ENCODE results near the gene MRGPRD.

Gene MRGPRD

DNA sequence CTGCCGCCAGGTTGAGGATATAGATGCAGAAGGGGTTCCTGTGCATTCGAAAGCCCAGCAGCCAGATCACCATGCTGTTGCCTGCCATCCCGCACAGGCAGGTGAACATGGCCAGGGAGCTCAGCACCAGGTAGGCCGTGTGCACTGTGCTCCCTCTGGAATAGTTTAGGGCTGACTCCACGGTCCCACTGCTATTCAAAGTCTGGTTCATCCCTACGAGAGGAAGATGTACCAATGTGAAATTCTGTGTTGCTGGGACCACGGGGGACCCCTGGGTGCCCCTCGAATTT is at the start of gene MRGPRD:
MRGPRD (minus strand) TSS at position 211 of the 290 bp plus-strand sequence; CDS start at position 211, 0 bp downstream.
- no peak for DNase-seq

GRCh38 chr11:69030301-69030700 is 49.5 kb upstream of the MRGPRD start:
- DNase-seq = no peak

DNA sequence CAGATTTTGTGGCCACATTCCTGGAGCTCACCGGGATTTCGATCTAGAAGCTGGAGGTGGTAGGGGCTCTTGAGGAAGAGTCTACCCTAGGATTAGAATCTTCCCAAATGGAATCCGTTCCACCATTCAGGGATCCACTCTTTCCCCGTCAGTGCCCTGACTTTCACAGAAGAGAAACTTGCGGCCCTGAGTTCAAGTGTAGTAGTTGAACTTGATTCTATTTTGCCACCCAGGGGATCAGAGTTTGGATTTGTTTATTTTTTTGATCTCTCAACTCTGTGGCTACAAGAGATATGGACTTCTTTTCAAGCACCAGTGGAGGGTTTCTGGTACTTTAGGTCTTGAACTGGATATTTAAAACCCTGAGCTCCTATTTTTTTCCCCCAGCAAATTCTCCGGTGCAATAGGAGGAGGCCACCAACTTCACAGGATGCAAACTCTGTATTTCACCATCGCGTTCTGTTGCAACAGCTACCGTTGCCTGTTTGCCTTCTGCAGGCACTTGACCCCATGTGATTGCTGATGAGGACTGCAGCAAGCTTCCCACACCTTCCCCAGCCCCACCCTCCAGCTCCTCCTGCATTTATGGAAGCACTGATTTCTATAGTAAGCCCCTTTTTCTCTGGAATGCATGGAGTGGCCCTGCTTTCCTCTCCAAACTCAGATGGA is 47.1 kb upstream of the MRGPRD start:
- DNase-seq = no peak

DNA sequence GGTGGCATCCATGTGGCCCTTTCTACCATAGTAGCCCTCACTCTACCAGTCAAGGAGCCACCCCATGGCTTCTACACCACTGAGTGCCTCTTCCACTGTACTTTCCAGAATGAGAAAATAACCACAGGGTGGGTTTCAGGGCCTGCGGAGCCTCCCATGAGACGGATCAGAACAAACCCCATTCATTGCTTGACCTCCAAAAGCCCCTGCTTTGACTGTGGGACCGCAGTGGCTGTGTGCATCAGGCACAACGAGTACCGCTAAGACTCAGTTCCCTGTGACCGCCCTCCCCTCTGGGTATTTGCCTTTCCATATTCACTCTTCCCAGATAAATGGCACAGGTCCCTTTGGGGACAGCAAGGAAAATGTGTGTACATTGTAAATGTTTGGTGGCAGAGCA is 43.7 kb upstream of the MRGPRD start:
- DNase-seq = no peak

- no peak for DNase-seq
Observed at GRCh38 chr11:69022260-69022659, 41.5 kb upstream of the MRGPRD start.

DNA sequence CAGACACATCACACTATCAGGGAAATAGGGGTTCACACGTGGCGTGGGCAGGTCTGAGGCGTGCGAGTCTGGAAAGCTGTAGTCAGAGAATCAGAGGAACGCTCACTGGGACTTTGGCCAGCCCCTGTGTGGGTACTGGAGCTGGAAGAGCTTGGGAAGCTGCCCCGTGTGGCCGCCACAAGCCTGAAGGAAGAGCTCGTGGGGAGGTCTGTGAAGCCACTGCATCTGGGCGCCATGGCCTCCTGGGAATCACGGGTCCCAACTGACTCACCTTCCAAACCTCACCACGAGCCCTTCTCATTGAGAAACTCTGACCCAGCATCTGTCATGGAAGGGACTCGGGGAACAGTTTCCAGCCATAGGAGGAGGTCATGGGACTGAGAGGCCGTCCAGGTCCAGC is 38.1 kb upstream of the MRGPRD start:
- DNase-seq = no peak

DNA sequence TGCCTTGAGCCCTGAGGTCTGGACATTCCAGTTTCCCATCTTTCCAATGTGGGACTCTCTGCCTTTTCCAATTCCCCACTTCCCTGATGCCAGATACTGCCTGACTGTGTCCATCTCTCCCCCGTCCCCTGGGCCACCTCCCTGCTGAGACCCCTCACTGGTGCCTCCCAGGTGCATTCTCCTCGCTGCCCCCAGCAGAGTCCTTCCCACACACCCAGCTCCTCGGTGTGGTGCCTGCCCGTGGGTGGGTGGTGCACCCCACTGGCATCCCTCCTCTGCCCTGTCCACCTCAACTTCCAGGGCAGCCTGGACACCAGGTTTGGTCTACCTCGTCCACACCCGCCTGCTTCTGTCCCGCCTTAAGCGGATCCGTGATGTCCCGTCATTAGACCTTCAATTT is 37.2 kb upstream of the MRGPRD start:
- DNase-seq = no peak

DNA sequence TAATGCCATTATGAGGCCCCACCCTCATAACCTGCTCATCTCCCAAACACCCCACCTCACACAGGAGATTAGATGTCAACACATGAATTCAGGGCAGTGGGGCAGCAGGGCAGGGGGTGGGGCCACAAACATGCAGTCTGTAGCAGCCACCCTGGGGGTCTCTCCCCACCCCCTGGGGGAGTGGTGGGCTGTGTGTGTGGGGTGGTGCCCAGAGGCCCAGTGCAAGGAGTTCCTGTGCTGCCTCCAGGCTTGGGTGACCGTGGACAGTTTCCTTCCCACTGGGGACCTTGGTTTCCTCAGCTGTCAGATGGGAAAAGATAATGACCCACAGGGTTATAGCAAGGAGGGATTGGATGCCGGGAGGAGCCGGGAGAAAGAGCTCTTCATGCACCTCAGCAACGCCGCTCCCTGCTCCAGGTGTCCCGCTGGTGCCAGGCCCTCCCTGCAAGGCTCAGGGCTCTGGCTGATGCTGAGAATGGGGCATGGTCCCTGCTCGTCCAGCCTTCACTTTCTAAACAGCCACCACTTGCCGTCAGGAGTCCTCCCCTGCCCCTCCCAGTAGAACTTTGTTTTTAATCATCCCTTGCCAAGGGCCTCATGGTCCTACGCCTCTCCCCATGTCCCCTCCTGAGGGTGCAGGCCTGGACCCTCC is 34.2 kb upstream of the MRGPRD start:
- DNase-seq = no peak

GRCh38 chr11:69014084-69014851 is 33.5 kb upstream of the MRGPRD start:
- DNase-seq = no peak

DNA sequence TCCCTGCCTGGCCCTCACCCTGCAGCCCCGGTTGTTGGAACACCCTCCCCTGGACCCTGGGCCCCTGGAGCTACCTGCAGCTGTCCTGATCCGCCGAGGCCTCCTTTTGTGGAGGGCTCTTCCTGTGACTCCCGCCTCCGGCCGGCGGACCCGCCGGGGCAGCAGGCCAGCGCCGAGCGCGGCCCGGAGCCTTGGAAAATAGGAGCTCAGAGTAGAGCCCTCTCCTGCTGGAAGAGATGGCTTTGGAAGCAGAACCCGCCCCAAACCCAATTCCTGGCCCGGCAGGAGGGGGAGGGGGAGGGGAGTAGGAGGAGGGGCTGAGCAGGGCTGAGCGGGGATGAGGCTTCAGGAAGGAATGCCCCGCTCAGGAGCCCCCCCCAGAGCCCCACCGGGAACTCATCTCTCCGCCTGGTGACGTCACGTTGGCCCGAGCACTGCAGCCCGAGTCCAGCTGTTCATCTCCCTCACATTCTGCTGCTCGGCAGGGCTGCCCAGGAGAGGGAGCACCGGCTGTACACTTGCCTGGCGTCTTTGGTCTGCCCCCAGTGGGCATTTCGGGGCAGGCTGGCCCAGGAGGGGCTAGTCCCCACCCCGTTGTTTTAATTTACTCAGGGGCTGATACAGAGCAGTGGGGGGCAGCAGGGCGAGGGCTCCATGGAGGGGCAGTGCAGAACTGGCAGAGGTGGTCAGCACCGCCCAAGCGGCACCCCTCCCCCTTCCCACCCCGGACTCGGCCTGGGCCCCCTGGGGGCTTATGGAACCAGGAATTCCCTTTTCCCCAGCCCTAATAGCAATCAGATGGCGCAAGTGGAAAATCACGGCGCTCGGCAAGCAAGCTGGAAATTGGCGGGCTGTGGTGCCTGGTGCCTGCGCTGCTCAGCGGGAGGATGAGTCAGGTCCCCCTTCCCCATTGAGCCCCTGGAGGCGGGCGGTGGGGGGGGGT is 32.5 kb upstream of the MRGPRD start, which contains the start of gene MRGPRF:
MRGPRF (minus strand) TSS at position 238 of the 943 bp plus-strand sequence. CDS start 3,345 bp downstream, outside the sequence.
- peak in 1 of 6 experiments; percentile 5 for DNase-seq

- no peak for DNase-seq
Observed at GRCh38 chr11:69012092-69013008, 31.6 kb upstream of the MRGPRD start.

DNA sequence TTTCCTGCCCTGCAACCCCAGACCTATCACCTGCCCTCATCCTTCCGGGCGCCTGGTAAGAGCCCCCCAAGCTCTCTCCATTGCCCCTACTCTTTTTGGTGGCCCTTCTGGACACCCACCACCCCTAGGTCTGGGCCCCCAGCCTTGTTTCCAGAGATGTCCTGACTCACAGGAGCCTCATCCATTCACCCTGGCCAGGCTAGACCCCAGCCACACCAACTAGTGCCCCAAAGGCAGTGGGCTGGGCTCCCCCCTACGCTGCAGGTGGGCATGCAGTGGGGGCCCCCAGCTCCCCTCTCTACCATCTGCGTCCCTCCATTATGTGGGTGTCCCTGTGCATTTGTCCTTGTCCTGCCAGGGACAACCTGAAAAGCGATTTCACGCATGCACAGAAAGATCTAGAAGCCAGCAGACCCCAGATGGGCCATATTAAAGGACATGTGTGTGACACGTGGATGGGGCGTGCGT is 30.9 kb upstream of the MRGPRD start:
- DNase-seq = no peak

DNA sequence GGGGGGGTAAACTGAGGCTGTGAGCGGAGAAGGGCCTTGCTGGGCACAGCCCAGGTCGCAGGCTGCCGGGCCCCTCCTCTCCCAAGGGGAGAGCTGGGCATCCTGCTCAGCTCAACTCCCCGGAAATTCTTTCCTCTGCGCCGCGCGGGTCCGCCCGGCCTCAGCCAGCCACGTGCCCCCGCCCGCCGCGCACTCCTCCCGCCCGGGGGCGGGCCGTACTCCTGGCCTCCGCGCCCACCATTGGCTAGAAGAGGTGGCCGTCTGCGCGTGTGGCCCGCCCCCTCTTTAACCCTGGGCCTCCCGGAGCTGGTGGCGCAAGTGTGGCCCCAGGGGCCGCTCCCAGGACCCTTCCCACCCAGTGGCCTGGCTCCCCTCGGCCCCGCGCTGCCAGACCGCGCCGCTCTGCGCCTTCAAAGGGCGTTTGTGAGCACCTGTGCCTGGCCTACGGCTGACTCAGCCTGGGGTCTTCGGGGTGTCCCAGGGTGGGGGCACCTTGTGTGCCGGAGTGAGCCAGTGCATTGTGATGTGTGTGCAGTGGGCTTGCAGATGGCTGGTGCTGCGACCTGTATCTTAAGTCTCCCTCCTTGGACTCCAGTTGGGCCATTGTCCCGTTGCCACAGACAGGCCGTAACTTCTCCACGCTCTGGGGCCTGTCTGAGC is 30.3 kb upstream of the MRGPRD start:
- no peak for DNase-seq

DNA sequence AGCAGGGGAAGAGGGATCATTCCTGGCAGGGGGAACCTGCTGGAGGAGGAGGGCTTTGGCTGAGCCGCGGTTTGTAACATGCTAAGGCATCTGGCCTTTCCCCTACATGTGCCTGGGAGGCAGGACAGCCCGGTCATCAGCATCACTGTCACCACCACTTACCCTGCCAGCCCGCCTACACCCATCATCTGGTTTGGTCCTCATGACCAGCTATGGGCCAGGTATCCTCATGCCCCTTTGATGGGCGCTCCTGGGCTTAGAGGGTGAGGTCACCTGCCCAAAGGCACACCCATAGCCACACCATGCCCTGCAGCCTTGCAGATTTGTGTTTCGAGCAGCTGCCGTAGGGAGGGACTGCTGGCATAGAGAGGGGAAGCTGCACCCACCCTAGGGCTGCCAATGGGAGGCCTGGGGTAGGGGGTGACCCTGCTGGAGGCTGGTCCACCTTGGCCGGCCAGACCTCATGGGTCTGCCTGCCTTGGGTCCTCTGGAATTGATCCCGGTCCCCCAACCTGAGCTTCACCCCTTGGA is 29.6 kb upstream of the MRGPRD start:
- DNase-seq = no peak

DNA sequence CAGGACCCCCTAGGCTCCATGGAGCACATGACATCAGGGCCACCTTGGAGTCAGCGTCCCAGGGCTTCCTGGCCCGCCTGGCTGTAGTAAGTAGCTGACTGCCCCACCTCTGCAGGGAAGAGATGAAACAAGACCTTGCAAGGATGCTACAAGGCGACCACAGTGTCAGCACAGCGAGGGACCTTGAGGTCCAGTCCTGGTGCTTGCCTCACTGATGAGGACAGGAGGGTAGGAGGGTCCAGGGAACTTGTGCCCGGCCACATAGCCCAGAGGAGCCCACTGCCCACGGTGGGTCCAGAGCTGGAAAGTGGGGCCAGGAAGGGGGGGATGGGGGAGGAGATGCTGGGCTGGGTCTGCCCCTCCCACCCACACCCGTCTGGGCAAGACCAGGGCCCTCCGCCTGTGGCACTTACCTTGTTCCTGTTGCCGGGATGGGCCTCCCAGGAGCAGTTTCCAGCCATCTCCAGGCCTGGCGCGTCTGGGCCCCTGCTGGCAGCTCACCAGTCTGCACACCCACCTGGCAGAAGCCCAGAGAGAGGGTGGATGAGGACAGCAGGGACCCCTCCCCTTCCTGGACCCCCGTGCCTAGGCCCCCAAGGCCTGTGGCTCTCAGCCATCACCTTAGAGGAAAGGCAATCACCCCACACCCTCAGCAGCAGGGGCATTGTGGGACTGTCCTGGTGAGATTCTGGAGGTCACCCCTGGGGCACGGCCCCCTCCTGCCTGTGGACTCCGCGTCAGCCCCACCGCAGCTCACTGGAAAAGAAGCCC is 28.8 kb upstream of the MRGPRD start:
- DNase-seq = no peak

GRCh38 chr11:69008737-69009440 is 28.1 kb upstream of the MRGPRD start:
- no peak for DNase-seq

GRCh38 chr11:69007975-69008381 is 27.2 kb upstream of the MRGPRD start:
- no peak for DNase-seq

GRCh38 chr11:69006816-69007215 is 26.0 kb upstream of the MRGPRD start:
- DNase-seq = no peak

DNA sequence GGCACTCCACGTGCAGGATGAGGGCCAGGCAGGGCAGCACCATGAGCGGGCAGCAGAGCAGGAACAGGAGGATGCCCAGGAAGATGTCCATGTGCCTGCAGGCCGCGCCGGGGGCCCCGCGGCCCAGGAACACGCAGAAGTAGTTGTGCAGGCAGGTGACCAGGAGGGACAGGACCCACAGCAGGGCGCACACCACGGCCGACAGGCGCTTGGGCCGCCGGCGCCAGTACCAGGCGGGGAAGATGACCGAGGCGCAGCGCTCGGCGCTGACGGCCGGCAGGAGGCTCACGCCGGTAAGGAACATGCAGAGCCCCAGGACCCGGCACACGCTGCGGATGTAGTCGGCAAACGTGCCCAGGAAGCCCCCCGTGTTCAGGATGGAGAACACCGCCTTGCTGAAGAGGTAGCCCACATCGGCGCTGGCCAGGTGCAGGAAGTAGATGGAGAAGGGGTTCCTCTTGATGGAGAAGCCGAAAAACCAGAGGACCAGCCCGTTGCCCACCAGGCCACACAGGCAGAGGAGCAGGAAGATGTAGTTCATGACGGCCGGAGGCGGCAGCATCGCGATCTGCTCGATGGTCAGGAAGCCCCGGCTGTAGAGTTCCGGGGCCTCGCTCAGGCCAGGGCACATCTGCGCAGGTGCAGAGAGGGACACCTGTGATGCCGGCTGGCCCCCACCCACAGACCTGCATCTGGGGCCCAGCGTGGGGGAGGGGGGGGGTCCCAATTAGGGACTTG is 25.0 kb upstream of the MRGPRD start:
- DNase-seq = no peak

All from stimulated activated naive CD4-positive, alpha-beta T cell (primary cell).